ENCODE measurements around the gene ACOT13.
"Not testable (repeated sequence)": the region's sequence is repeated elsewhere in the genome, so short reads cannot be mapped to it uniquely, and the experiment has no call there.

Gene ACOT13

GRCh38 chr6:24731456-24732134, 64.7 kb downstream of the ACOT13 start:
- DNase-seq = not testable (repeated sequence)

GRCh38 chr6:24734166-24734565, 67.3 kb downstream of the ACOT13 start:
- no peak for DNase-seq

GRCh38 chr6:24734710-24735109, 67.8 kb downstream of the ACOT13 start:
- DNase-seq = not testable (repeated sequence)

GRCh38 chr6:24738741-24739140, 71.9 kb downstream of the ACOT13 start:
- no peak for DNase-seq

GRCh38 chr6:24740861-24741260, 74.0 kb downstream of the ACOT13 start:
- DNase-seq = no peak

GRCh38 chr6:24742216-24742738, 75.4 kb downstream of the ACOT13 start:
- DNase-seq = no peak

GRCh38 chr6:24743265-24743943, 76.5 kb downstream of the ACOT13 start:
- DNase-seq = no peak

GRCh38 chr6:24743944-24744335, 77.1 kb downstream of the ACOT13 start:
- DNase-seq = no peak

- no peak for DNase-seq
Measured at GRCh38 chr6:24744911-24745310, 78.0 kb downstream of the ACOT13 start.

GRCh38 chr6:24749297-24749696, 82.4 kb downstream of the ACOT13 start:
- DNase-seq = no peak

- not testable (repeated sequence) for DNase-seq
Measured at GRCh38 chr6:24750878-24751277, 84.0 kb downstream of the ACOT13 start.

GRCh38 chr6:24752503-24752902, 85.6 kb downstream of the ACOT13 start:
- DNase-seq = no peak

GRCh38 chr6:24752917-24753492, 86.1 kb downstream of the ACOT13 start:
- DNase-seq = no peak

- DNase-seq = no peak
Measured at GRCh38 chr6:24753545-24753944, 86.7 kb downstream of the ACOT13 start.

GRCh38 chr6:24754378-24754777, 87.5 kb downstream of the ACOT13 start:
- DNase-seq = not testable (repeated sequence)

Measured in T-helper 9 cell (primary cell).